Cortex of kidney (tissue), 1 donor: ENCODE measurements around the gene BUB1B.
"Not testable (repeated sequence)": the region's sequence is repeated elsewhere in the genome, so short reads cannot be mapped to it uniquely, and the experiment has no call there.

Source experiments
- DNase-seq: peaks from one replicate; lab custom pipeline; 2025; lab: John Stamatoyannopoulos, UW

The BUB1B gene

GRCh38 chr15:40160689-40161688 is at the start of gene BUB1B:
Gene BUB1B, plus strand, starts transcription at chr15:40161069. Its CDS starts 152 bp downstream, at chr15:40161221.
- no peak for DNase-seq

- DNase-seq = no peak
Observed at GRCh38 chr15:40111888-40112287, 49.0 kb upstream of the BUB1B start.

GRCh38 chr15:40112789-40113188 is 48.1 kb upstream of the BUB1B start:
- DNase-seq = no peak

GRCh38 chr15:40114218-40114617 is 46.7 kb upstream of the BUB1B start:
- DNase-seq = no peak

DNA sequence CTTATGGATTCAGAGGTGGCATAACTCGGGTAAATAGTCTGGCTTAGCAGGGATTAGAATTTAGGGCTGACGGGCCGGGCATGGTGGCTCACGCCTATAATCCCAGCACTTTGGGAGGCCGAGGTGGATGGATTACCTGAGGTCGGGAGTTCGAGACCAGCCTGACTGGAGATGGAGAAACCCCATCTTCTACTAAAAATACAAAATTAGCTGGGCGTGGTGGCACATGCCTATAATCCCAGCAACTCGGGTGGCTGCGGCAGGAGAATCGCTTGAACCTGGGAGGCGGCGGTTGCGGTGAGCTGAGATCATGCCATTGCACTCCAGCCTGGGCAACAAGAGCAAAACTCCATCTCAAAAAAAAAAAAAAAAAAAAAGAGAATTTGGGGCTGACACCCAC is 45.8 kb upstream of the BUB1B start:
- not testable (repeated sequence) for DNase-seq

GRCh38 chr15:40115670-40116093 is 45.2 kb upstream of the BUB1B start:
- no peak for DNase-seq

DNA sequence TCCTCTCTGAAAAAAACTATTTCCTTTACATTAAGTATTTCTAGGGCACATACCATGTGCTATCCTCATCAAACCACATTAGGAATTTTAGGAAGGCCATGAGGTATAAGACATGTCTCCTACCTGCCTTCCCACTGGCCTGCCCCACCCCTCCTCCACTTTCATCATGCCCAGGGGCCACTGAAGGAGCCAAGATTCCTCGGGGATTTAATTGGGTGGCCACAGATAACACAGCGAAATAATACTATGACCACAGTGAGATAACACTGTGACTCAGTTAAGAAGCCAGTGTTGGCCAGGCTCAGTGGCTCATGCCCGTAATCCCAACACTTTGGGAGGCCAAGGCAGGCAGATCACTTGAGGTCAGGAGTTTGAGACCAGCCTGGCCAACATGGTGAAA is 42.4 kb upstream of the BUB1B start:
- no peak for DNase-seq

- no peak for DNase-seq
Observed at GRCh38 chr15:40121911-40122638, 38.8 kb upstream of the BUB1B start.

- DNase-seq = not testable (repeated sequence)
Observed at GRCh38 chr15:40122989-40123388, 37.9 kb upstream of the BUB1B start.

DNA sequence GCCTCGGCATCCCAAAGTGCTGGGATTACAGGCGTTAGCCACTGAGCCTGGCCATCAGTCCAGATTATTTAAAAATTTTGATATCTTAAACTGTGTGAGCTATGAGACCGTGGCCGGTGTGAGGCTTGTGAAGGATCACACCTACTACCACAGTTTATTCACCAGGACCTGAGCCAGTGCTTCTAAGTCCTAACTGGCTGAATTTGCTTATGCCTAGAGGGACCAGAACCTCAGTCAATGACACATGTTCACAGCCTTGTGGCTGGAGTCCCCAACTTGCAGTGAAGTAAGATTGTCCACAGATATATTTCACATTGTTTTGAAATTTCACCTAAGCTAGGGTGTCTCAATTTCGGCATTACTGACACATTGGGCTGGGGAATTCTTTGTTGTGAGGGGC is 37.0 kb upstream of the BUB1B start:
- DNase-seq = not testable (repeated sequence)

DNA sequence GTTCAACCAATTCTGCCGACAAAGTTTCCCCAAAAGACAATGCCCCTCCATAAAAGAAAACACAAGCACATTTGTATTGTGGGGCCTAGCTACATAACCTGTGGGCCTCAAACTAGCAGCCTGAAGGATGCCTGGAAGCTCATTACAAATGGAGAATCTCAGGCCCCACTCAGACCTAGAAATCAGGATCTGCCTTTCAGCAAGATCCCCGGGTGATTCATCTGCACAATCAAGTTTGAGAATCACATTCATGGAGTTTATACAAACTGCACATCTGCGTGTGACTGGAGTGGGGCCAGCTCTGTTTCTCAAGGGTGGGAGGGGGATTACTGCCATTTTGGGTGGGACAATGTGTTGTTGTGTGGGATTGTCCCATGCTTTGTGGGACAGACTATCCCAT is 36.5 kb upstream of the BUB1B start:
- not testable (repeated sequence) for DNase-seq

GRCh38 chr15:40124807-40125285 is 36.0 kb upstream of the BUB1B start:
- DNase-seq = not testable (repeated sequence)

- no peak for DNase-seq
Observed at GRCh38 chr15:40125950-40126349, 34.9 kb upstream of the BUB1B start.

DNA sequence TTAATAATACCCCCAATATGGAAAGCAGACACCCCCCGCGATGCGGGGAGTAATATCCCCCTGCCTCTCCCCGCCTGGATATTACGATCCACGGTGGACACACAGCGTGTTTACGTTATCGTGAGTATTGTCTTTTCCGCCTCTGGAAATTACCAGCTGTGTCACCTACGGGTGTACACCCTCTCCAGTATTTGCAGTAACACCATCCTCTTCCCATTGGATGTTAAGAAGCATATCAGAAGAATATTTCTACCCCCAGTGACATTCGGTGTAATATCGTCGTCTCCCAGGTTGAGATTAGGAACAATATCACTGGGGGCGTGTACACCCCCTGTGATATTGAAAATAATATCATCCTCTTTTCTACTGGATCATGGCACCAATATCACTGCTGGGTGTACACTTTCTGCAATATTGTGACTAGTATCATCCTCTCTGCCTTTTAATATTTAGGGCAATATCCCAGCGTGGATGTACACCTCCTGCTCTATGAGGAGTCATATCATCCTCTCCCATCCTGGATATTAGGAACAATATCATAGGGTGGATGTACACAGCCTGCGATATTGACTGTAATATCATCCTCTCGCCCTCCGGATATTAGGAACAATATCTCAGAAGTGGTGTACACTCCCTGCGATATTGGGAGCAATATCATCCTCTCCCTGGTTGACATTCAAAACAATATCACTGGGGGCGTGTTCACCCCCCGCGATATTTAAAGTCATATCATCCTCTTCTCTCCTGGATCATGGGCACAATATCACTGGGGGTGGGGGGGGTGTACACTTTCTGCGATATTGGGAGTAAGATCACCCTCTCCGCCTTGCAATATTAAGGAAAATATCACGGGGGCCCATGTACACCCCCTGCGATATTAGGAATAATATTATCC is 31.9 kb upstream of the BUB1B start:
- DNase-seq = no peak

DNA sequence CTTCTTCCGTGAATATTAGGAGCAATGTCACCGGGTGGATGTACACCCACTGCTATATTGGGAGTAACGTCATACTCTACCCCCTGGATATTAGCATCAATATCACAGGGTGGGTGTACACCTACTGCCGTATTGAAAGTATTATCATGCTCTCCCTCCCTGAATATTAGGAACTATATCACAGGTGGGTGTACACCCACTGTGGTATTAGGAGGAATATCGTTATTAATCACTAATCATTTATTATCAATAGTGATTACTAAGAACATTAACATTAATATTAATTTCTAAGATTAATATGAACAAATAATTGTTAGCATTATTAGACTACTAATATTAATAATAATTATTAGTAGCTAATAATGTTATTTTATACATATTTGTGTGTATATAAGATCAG is 30.8 kb upstream of the BUB1B start:
- DNase-seq = no peak

GRCh38 chr15:40130799-40131502 is 29.9 kb upstream of the BUB1B start:
- DNase-seq = no peak

GRCh38 chr15:40133544-40133943 is 27.3 kb upstream of the BUB1B start:
- DNase-seq = no peak

- no peak for DNase-seq
Observed at GRCh38 chr15:40134885-40135284, 26.0 kb upstream of the BUB1B start.

DNA sequence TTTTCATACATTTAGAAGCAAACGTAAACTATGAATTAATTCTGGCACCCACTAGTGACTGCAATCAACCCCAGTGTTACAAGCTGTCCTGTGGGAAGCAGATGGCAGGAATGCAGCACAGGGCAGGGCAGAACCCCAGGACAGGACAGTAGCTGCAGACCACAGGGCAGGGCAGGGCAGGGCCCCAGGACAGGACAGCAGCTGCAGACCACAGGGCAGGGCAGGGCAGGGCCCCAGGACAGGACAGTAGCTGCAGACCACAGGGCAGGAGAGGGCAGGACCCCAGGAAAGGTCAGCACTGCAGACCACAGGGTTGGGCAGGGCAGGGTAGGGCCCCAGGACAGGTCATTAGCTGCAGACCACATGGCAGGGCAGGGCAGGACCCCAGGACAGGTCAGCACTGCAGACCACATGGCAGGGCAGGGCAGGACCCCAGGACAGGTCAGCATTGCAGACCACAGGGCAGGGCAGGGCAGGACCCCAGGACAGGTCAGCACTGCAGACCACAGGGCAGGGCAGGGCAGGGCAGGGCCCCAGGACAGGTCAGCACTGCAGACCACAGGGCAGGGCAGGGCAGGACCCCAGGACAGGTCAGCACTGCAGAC is 24.9 kb upstream of the BUB1B start:
- not testable (repeated sequence) for DNase-seq

DNA sequence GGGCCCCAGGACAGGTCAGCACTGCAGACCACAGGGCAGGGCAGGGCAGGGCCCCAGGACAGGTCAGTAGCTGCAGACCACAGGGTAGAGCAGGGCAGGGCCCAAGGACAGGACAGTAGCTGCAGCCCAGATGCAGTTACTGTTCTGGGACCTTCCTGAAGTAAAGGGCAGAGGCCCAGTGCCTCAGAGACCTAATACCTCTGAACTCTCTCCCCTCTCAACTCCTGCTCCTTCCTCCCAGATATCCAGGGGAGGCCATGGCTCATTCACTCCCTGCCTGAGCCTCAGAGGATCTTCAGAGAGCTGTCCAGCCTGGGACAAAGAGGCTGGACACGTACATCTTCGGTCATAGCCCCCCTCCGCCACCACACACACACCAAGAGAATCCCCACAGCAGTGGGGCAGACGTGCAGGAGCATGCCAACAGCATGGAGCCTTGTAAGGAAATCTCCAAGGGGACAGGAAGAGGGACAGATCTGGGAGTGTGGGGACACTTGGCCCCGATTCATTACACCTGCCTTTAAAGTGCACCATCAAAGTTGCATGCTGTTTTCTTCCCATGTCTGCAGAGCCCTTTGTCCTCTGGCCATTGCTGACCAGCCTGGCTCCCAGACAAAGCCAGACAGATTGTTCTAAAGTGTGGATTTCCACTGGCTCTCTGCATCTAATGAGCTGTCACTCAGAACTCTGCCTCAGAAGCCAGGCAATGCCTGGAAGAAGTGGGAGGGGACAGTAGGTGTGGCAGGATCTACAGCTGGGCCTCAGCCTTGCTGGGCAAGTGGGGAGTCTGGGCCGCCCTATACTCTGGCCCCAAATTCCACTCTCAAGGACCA is 24.2 kb upstream of the BUB1B start:
- DNase-seq = no peak
